ENCODE results near the gene DPPA3. TPM values are rescaled to one million over a fixed set of nuclear protein-coding genes. Genes with fewer than 3 reads are reported as not detected.
A peak's percentile ranks its signal among the peaks of the same experiment; 100 is the strongest.
"Not testable (repeated sequence)": the region's sequence is repeated elsewhere in the genome, so short reads cannot be mapped to it uniquely, and the experiment has no call there.

DPPA3 gene
- polyA plus RNA-seq, 3 donors from 2014 or later = not detected

GRCh38 chr12:7750350-7750749, 39.1 kb downstream of the DPPA3 start:
- Mint-ChIP-seq H3K4me1 (peaks cover 33 to 34% of the 10 kb centered on the region in 2 donors), H3K4me3 (no peak overlapping the region), H3K27ac (no peak overlapping the region)

GRCh38 chr12:7751394-7751793, 40.2 kb downstream of the DPPA3 start:
- peak in 1 of 3 donors; percentile 14 for DNase-seq
- H3K9me3 Mint-ChIP-seq = no peaks in the 10 kb centered on the region
- peaks cover 2 to 6% (median 5%) of the 10 kb centered on the region in 3 donors for H3K27me3 Mint-ChIP-seq (ENCODE audit: low read depth in 3 of 3)
- H3K36me3 Mint-ChIP-seq = peaks cover 0 to 8% (median 0%) of the 10 kb centered on the region in 3 donors
- peak overlapping the region in 5 of 6 donors; percentile 61 to 80 (median 75) for H3K27ac Mint-ChIP-seq
- H3K4me3 Mint-ChIP-seq = peak overlapping the region; percentile 46 to 75 (median 60)
- H3K4me1 Mint-ChIP-seq = peaks cover 42 to 43% of the 10 kb centered on the region in 2 donors

More at GRCh38 chr12:7750350-7750749, 39.1 kb downstream of the DPPA3 start:
- Mint-ChIP-seq H3K27me3 (ENCODE audit: low read depth in 3 of 3) (peaks cover 1 to 2% (median 2%) of the 10 kb centered on the region in 3 donors), H3K9me3 (peaks cover 0 to 3% (median 0%) of the 10 kb centered on the region in 6 donors), H3K36me3 (peaks cover 0 to 8% (median 0%) of the 10 kb centered on the region in 3 donors)
- no peak for DNase-seq

GRCh38 chr12:7751941-7752922, 41.0 kb downstream of the DPPA3 start:
- H3K4me1 Mint-ChIP-seq = peaks cover 42 to 43% of the 10 kb centered on the region in 2 donors
- peak overlapping the region; percentile 56 to 79 (median 60) for H3K4me3 Mint-ChIP-seq
- H3K27me3 Mint-ChIP-seq (ENCODE audit: low read depth in 3 of 3); H3K9me3 Mint-ChIP-seq; H3K36me3 Mint-ChIP-seq: not testable (repeated sequence)
- H3K27ac Mint-ChIP-seq = peak overlapping the region; percentile 20 to 87 (median 41)
- DNase-seq = peak; percentile 25 to 26 (median 25)

GRCh38 chr12:7755668-7756067, 44.4 kb downstream of the DPPA3 start:
- H3K27ac Mint-ChIP-seq = peak overlapping the region; percentile 75 to 90 (median 82)
- not testable (repeated sequence) for H3K36me3 Mint-ChIP-seq; H3K27me3 Mint-ChIP-seq (ENCODE audit: low read depth in 3 of 3); H3K9me3 Mint-ChIP-seq
- peak; percentile 56 to 58 (median 57) for DNase-seq
- peaks cover 41 to 43% of the 10 kb centered on the region in 2 donors for H3K4me1 Mint-ChIP-seq
- H3K4me3 Mint-ChIP-seq = peak overlapping the region; percentile 70 to 87 (median 78)

- H3K27ac Mint-ChIP-seq = no peak overlapping the region
- H3K4me3 Mint-ChIP-seq = no peak overlapping the region
- H3K9me3 Mint-ChIP-seq = no peaks in the 10 kb centered on the region
Observed at GRCh38 chr12:7756993-7757392, 45.8 kb downstream of the DPPA3 start.

GRCh38 chr12:7758766-7759140, 47.5 kb downstream of the DPPA3 start:
- H3K4me3 Mint-ChIP-seq = no peak overlapping the region
- peaks cover 16% of the 10 kb centered on the region in 2 donors for H3K4me1 Mint-ChIP-seq
- peaks cover 2 to 8% (median 7%) of the 10 kb centered on the region in 3 donors for H3K27me3 Mint-ChIP-seq (ENCODE audit: low read depth in 3 of 3)
- peak overlapping the region in 1 of 6 donors; percentile 11 for H3K27ac Mint-ChIP-seq
- no peaks in the 10 kb centered on the region for H3K36me3 Mint-ChIP-seq
- no peak for DNase-seq
- H3K9me3 Mint-ChIP-seq = no peaks in the 10 kb centered on the region

More at GRCh38 chr12:7756993-7757392, 45.8 kb downstream of the DPPA3 start:
- Mint-ChIP-seq H3K36me3 (no peaks in the 10 kb centered on the region), H3K4me1 (peaks cover 29 to 32% of the 10 kb centered on the region in 2 donors), H3K27me3 (ENCODE audit: low read depth in 3 of 3) (peaks cover 2 to 8% (median 7%) of the 10 kb centered on the region in 3 donors)
- DNase-seq = no peak

Other genes starting within 250 kb of the DPPA3 start
- 1 to 10 TPM in 2 of 3 donors, not detected in 1; 2.4 to 6.0 TPM for gene CD163, start 207.7 kb upstream of the DPPA3 start, polyA plus RNA-seq
- gene APOBEC1, start 45.5 kb upstream of the DPPA3 start, polyA plus RNA-seq = not detected
- not detected for gene GDF3, start 15.7 kb upstream of the DPPA3 start, polyA plus RNA-seq
- gene CLEC4C, start 35.9 kb downstream of the DPPA3 start, polyA plus RNA-seq = 1 to 10 TPM in 1 of 3 donors, under 1 TPM in 2; 0.36 to 2.7 (median 0.72) TPM
- gene NANOGNB, start 53.8 kb downstream of the DPPA3 start, polyA plus RNA-seq = not detected
- gene NANOG, start 78.0 kb downstream of the DPPA3 start, polyA plus RNA-seq = not detected
- gene SLC2A14, start 161.5 kb downstream of the DPPA3 start, polyA plus RNA-seq = not detected
- 100 to 1,000 TPM in 2 of 3 donors, 10 to 100 TPM in 1; 55.0 to 114 (median 114) TPM for gene SLC2A3, start 224.8 kb downstream of the DPPA3 start, polyA plus RNA-seq